Endodermal cell (in vitro differentiated cells): ENCODE measurements around the gene DIP2B. TPM values are rescaled to one million over a fixed set of nuclear protein-coding genes. Genes with fewer than 3 reads are reported as not detected.
"Not testable (repeated sequence)": the region's sequence is repeated elsewhere in the genome, so short reads cannot be mapped to it uniquely, and the experiment has no call there.

Experiments
- DNase-seq: peaks from one replicate; pipeline ENCODE4 v3.0.0-alpha.2; 2017
- H3K27ac ChIP-seq: 2 replicates; pipeline ENCODE4 v1.5.1; 2013; ENCODE audit warnings: mild to moderate bottlenecking, low read depth, low read length, moderate library complexity
- H3K27me3 ChIP-seq: 2 replicates; pipeline ENCODE4 v1.6.1; 2013; ENCODE audit warnings: mild to moderate bottlenecking, low read length, moderate library complexity; ENCODE audit not compliant: insufficient read depth, control insufficient read depth, poor library complexity, severe bottlenecking
- H3K36me3 ChIP-seq: 2 replicates; pipeline ENCODE4 v1.7.0; 2013; ENCODE audit warnings: mild to moderate bottlenecking, low read length, moderate library complexity; ENCODE audit not compliant: control insufficient read depth, insufficient read depth
- H3K4me1 ChIP-seq: one replicate; pipeline ENCODE4 v1.7.0; 2013; ENCODE audit warnings: low read length; ENCODE audit not compliant: control insufficient read depth, insufficient read depth
- H3K4me3 ChIP-seq: 2 replicates; pipeline ENCODE4 v1.5.1; 2013; ENCODE audit warnings: mild to moderate bottlenecking, low read length, moderate library complexity
- H3K9ac ChIP-seq: 2 replicates; pipeline ENCODE4 v1.6.1; 2013; ENCODE audit warnings: mild to moderate bottlenecking, low read length, moderate library complexity; ENCODE audit not compliant: poor library complexity, severe bottlenecking; ENCODE audit errors: extremely low read depth
- H3K9me3 ChIP-seq: 2 replicates; pipeline ENCODE4 v1.6.1; 2013; ENCODE audit warnings: mild to moderate bottlenecking, low read length, moderate library complexity; ENCODE audit not compliant: control insufficient read depth
- H3K27ac Mint-ChIP-seq: 2 replicates; pipeline ENCODE4 v1.8.0; 2020; ENCODE audit warnings: mixed read lengths
- H3K27me3 Mint-ChIP-seq: 2 replicates; pipeline ENCODE4 v1.8.0; 2021; ENCODE audit warnings: mild to moderate bottlenecking, mixed read lengths; ENCODE audit not compliant: insufficient read depth
- H3K36me3 Mint-ChIP-seq: 2 replicates; pipeline ENCODE4 v1.8.0; 2020; ENCODE audit warnings: low read depth, mixed read lengths
- H3K4me1 Mint-ChIP-seq: 2 replicates; pipeline ENCODE4 v1.8.0; 2020; ENCODE audit warnings: mixed read lengths
- H3K4me3 Mint-ChIP-seq: 2 replicates; pipeline ENCODE4 v1.8.0; 2020; ENCODE audit warnings: mild to moderate bottlenecking, moderate library complexity, mixed read lengths
- H3K9me3 Mint-ChIP-seq: 2 replicates; pipeline ENCODE4 v1.8.0; 2020; ENCODE audit warnings: mild to moderate bottlenecking, mixed read lengths
- WGBS, 2 experiments: methylation state at CpG; one replicate each; pipeline versions ENCODE4 v1.1.5 to v1.1.7; 2013; ENCODE audit warnings: missing lambda C conversion rate in 2 of 2, mixed read lengths in 1 of 2; ENCODE audit not compliant: insufficient coverage in 1 of 2, insufficient read length in 1 of 2; 5-methylcytosine and 5-hydroxymethylcytosine counted together
- total RNA-seq, 2 donors: library from RNA; stranded (reverse); fragmentation: NEBNext Ultra II Directional in 1 of 2; extraction: Animal tissue kit (Norgen Biotek cat#: 25700) in 1 of 2; gene quantifications; 2 replicates in 1 of 2; 3 replicates in 1 of 2; pipeline ENCODE4 v1.2.1, GENCODE V29; 2021
- TF ChIP-seq, protein P1 (sequence below): fragments of 200-600 bp; sonication (generic); conservative IDR thresholded peaks from 2 replicates; pipeline ENCODE4 v1.5.0; 2021; ENCODE audit warnings: antibody characterized with exemption, mild to moderate bottlenecking

Gene DIP2B
- total RNA-seq, 2 donors from 2014 or later, result 20.6 to 21.3 TPM

DNA sequence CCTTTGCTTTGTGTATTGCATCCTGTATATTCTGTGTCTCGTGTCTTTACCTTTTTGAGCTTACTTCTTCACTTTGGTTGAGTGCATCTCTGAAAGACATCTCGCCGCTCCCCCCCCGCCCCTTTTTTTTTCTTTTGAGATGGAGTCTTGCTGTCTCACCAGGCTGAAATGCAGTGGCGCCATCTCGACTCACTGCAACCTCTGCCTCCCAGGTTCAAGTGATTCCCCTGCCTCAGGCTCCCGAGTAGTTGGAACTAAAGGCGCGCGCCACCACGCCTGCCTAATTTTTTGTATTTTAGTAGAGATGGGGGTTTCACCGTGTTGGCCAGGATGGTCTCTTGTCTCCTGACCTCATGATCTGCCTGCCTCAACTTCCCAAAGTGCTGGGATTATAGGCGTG, 49.9 kb downstream of the DIP2B start:
- H3K9me3 Mint-ChIP-seq, result no peaks in the 10 kb centered on the region
- no peak overlapping the region for H3K27ac Mint-ChIP-seq
- no peaks in the 10 kb centered on the region for H3K36me3 ChIP-seq
- no peak overlapping the region for H3K27ac ChIP-seq
- H3K27me3 ChIP-seq, result no peaks in the 10 kb centered on the region
- H3K4me3 ChIP-seq, result no peak overlapping the region
- DNase-seq, result no peak
- TF ChIP-seq, protein P1, sequence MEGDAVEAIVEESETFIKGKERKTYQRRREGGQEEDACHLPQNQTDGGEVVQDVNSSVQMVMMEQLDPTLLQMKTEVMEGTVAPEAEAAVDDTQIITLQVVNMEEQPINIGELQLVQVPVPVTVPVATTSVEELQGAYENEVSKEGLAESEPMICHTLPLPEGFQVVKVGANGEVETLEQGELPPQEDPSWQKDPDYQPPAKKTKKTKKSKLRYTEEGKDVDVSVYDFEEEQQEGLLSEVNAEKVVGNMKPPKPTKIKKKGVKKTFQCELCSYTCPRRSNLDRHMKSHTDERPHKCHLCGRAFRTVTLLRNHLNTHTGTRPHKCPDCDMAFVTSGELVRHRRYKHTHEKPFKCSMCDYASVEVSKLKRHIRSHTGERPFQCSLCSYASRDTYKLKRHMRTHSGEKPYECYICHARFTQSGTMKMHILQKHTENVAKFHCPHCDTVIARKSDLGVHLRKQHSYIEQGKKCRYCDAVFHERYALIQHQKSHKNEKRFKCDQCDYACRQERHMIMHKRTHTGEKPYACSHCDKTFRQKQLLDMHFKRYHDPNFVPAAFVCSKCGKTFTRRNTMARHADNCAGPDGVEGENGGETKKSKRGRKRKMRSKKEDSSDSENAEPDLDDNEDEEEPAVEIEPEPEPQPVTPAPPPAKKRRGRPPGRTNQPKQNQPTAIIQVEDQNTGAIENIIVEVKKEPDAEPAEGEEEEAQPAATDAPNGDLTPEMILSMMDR, result no peak
- H3K36me3 Mint-ChIP-seq, result peaks cover 5% of the 10 kb centered on the region
- 92 to 96% methylated on average over 11 to 13 of the region's 13 CpGs for WGBS, 2 experiments
- no peaks in the 10 kb centered on the region for H3K4me1 ChIP-seq
- no peak overlapping the region for H3K9ac ChIP-seq
- peaks cover 11% of the 10 kb centered on the region for H3K4me1 Mint-ChIP-seq
- H3K9me3 ChIP-seq, result no peaks in the 10 kb centered on the region
- H3K27me3 Mint-ChIP-seq, result no peaks in the 10 kb centered on the region
- no peak overlapping the region for H3K4me3 Mint-ChIP-seq

DNA sequence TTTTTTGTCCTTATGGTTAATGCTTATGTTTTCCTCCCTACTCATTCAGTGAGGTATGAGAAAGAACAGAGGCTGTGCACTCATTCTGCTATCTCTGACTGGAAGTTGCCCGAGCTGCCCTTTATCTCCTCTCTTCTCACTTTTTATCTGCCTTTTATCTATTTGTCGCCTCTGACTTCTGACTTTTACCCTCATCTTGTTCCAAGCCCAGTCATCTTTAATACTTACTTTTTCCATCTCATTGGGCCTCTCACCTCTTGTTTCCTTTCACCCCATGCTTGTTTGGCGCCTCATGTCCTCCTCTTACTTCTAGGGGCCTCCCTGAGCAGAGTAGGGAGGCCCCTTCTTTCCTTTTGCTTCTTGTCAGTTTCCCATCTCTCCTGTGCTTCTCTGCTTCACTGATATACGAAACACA, 50.7 kb downstream of the DIP2B start:
- Histone ChIP-seq H3K9ac (no peak overlapping the region), H3K27me3 (no peaks in the 10 kb centered on the region), H3K9me3 (no peaks in the 10 kb centered on the region), H3K27ac (no peak overlapping the region), H3K4me1 (no peaks in the 10 kb centered on the region), H3K4me3 (peak overlapping the region; percentile 38), H3K36me3 (no peaks in the 10 kb centered on the region)
- no peaks in the 10 kb centered on the region for H3K27me3 Mint-ChIP-seq
- no peaks in the 10 kb centered on the region for H3K9me3 Mint-ChIP-seq
- H3K4me1 Mint-ChIP-seq, result peaks cover 11% of the 10 kb centered on the region
- peaks cover 5% of the 10 kb centered on the region for H3K36me3 Mint-ChIP-seq
- DNase-seq, result no peak
- no peak overlapping the region for H3K4me3 Mint-ChIP-seq
- TF ChIP-seq, protein P1, result no peak
- 54 to 62% methylated on average over 4 of the region's 4 CpGs for WGBS, 2 experiments
- peak overlapping the region; percentile 19 for H3K27ac Mint-ChIP-seq

DNA sequence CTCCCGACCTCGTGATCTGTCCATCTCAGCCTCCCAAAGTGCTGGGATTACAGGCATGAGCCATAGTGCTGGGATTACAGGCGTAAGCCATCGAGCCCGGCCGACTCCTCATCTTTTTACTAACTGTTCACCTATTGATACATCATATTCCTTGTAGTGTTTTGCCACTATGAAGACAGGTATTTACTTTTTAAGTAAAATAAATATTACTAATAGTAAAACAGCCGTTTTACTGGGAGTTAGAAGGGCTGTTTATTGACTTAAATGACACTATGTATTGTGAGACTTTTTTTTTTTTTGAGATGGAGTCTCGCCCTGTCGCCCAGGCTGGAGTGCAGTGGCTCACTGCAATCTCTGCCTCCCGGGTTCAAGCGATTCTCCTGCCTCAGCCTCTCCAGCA, 51.5 kb downstream of the DIP2B start:
- H3K27ac ChIP-seq, result no peak overlapping the region
- no peak overlapping the region for H3K4me3 Mint-ChIP-seq
- H3K9me3 ChIP-seq, result no peaks in the 10 kb centered on the region
- TF ChIP-seq, protein P1, result no peak
- H3K9me3 Mint-ChIP-seq, result no peaks in the 10 kb centered on the region
- no peak overlapping the region for H3K9ac ChIP-seq
- H3K4me1 ChIP-seq, result no peaks in the 10 kb centered on the region
- no peaks in the 10 kb centered on the region for H3K27me3 ChIP-seq
- no peak overlapping the region for H3K4me3 ChIP-seq
- H3K36me3 ChIP-seq, result no peaks in the 10 kb centered on the region
- WGBS, 2 experiments, result 96 to 98% methylated on average over 5 to 10 of the region's 11 CpGs
- DNase-seq, result no peak
- no peak overlapping the region for H3K27ac Mint-ChIP-seq
- peaks cover 11% of the 10 kb centered on the region for H3K4me1 Mint-ChIP-seq
- peaks cover 5% of the 10 kb centered on the region for H3K36me3 Mint-ChIP-seq
- H3K27me3 Mint-ChIP-seq, result no peaks in the 10 kb centered on the region

DNA sequence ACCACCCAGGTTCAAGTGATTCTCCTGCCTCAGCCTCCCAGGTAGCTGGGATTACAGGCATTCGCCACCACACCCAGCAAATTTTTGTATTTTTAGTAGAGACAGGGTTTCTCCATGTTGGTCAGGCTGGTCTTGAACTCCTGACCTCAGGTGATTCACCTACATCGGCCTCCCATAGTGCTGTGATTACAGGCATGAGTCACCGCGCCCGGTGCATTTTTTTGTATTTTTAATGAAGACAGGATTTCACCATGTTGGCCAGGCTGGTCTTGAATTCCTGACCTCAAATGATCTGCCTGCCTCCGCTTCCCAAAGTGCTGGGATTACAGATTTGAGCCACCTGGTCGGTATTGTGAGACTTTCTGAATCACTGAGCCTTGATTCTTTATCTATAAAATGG, 52.0 kb downstream of the DIP2B start:
- H3K9ac ChIP-seq, H3K9me3 ChIP-seq, DNase-seq, H3K4me3 Mint-ChIP-seq, H3K4me1 ChIP-seq, H3K9me3 Mint-ChIP-seq, H3K36me3 Mint-ChIP-seq, H3K4me3 ChIP-seq, H3K27me3 ChIP-seq, H3K27me3 Mint-ChIP-seq, H3K27ac ChIP-seq, H3K36me3 ChIP-seq: not testable (repeated sequence)
- WGBS, 2 experiments, result 92 to 94% methylated on average over 5 to 7 of the region's 7 CpGs
- Mint-ChIP-seq H3K4me1 (peaks cover 11% of the 10 kb centered on the region), H3K27ac (peak overlapping the region; percentile 17)
